ENCODE data around the gene OR10G2.
"Not testable (repeated sequence)": the region's sequence is repeated elsewhere in the genome, so short reads cannot be mapped to it uniquely, and the experiment has no call there.

OR10G2 gene, protein sequence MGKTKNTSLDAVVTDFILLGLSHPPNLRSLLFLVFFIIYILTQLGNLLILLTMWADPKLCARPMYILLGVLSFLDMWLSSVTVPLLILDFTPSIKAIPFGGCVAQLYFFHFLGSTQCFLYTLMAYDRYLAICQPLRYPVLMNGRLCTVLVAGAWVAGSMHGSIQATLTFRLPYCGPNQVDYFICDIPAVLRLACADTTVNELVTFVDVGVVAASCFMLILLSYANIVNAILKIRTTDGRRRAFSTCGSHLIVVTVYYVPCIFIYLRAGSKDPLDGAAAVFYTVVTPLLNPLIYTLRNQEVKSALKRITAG

DNA sequence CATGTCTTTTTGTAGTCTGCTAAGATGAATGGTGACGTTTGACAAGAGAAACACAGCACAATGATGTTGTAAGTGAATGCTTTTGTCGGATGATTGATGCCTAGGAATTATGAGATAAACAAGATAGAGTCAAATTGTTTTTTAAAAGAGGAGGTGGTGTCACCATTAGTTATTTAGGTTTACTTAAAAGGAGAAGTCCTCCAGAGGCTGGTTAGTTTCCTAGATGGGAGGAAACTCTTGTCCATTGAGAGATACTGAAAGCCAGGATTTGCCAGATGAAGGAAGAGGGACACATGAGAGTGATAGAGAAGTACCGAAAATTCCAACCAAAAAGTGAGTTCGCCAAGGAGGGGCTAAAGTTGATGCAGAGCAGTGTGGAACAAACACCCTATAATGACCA is at the start of gene OR10G2:
Gene OR10G2, minus strand, starts transcription at position 101 of the 400 bp plus-strand sequence. Its CDS starts 98 bp downstream, at position 3.
- DNase-seq (ENCODE audit: low read depth) = no peak

DNA sequence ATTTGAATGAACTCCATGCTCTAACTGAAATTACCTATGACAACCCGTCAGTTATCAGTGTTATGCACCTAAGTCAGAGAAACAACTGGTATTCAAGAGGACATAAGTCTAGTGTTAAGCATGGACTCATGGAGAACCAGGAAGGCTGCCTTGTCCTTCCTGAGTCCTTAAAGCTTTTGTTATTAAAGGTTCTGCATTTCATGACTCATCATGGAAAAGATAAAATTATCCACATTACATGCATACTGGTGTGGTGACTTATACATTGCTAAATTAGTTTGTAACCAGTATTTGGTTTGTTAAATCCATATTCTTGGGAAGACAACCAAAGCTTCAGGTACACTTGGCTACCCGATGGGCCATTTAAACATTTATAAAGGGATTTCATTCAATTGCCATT is 45.3 kb upstream of the OR10G2 start:
- DNase-seq (ENCODE audit: low read depth) = no peak

DNA sequence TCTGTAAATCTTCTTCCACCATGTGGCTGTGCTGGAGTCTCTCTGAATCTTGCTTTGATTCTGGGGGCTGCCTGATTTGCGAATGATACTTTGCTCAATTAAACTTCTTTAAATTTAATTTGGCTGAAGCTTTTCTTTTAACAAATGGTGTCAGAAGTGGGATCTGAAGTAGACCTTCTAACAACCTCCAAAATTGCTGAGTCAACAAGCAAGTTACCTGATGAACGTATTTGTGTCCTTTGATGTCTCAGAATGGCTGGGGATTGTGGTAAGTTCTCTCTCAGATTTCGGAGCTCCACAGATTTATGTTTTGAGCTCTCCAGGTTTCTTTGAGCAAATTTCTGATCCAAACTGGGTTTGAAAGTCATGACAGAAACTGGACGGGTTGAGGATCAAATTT is 40.8 kb upstream of the OR10G2 start:
- DNase-seq (ENCODE audit: low read depth) = no peak

DNA sequence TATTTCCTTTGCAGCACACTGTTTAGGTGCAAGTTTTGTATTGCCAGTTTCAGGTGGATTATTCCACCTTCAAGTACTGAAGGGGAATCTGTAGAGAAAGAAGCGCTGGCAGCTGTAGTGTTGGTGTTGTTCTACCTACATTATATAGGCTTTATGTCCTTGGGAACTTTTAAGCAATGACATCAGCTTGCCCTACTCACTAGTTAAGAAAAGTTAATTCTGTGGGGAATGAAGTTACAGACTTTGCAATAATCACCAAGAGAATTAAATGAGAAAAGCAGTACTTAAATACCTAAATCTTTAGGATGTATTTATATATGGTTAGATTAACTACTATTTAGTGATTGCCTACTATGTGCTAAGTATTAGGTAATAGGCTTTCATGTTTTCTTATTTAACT is 39.0 kb upstream of the OR10G2 start, which contains the start of gene OR4E1:
Gene OR4E1, minus strand, starts transcription at position 101 of the 400 bp plus-strand sequence. CDS start 2,883 bp downstream, outside the sequence.
- DNase-seq (ENCODE audit: low read depth) = no peak

DNA sequence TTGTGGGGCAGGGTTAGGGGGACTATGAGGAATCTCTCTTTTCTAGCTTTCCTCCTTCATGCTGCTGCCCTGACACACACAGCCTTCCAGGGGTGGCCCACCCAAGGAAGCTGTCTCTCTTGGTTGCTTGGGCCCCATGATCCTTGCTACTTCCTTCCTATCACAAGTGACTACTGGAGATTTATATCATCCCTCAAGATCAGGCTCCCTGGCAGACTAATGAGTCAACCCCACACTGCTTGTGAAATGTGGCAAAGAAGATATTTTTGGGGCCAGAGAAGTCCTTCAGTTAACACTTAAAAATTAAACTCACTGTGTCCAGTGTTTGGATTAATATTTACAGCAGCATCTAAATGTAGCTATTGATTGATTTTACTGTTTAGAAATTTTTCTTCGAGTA is 37.4 kb upstream of the OR10G2 start:
- DNase-seq (ENCODE audit: low read depth) = no peak

DNA sequence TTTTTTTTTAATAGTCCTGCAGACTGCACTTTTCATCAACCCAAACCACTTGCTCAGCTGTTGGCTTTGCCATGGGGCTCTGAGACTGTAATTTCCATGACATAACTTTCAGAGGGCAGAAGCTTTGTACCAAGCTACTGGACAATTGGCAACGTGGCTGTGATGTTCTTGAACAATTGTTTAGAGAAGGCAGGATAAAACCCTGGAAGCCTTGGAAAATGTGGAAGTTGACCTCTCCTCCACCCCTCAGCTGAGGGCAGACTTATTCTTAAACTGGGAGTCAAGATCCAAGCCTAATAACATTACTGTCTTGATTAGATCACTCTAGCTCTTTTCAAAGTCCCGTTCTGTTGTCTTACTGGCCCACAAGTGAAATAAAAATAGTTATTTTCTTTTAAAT is 36.6 kb upstream of the OR10G2 start:
- DNase-seq (ENCODE audit: low read depth) = no peak

DNA sequence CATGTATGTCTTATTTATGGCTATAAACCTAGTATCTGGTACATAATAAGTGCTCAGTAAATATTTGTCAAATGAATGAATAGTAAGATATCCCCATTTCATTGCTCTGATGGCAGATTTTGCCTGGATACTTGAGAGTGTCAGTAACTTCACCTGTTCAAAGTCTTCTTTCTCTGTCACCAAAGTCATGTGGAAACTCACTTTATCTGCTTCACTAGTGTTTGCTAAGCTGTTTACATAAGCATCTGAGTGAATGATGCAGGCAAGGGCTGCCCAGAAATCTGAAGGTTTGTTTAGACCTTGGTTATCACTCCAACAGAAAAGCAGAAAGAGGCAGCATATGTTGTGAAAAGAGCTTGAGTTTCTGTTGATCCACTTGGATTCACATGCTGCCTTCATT is 34.5 kb upstream of the OR10G2 start:
- DNase-seq (ENCODE audit: low read depth) = no peak

DNA sequence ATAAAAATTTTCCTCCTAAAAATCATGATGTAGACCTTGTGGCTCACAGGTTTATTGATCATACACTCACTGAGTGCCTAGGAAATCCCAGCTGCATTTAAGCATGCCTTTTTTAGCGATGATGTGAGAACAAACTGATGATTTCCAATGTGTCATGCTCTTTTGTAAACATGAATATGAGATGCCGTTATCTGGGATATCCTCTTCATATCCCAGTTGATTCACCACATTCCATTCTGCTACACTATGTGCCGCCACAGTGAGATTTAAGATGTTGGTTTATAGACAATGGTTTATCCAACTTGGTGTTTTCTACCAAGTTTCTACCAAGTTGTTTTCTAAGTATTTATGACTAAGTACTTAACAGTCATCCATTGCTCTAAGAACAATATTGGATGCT is 33.6 kb upstream of the OR10G2 start:
- no peak for DNase-seq (ENCODE audit: low read depth)

DNA sequence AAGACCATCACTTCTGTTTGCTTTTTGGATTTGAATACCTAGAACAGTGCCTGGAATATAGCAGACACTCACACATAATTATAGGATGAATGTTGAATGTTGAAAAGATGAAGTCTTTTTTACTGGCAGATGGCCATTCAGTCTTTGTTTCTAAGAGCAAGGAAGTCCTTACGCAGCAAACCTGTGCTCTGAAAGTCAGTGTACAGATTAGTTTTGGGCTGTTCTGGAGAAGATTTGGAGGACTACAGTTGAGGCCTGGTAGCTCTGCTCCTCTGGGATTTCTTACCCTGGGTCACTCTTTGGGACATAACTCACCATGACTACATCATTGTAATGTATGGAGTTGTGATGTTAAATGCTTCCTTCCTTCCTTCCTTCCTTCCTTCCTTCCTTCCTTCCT is 22.2 kb upstream of the OR10G2 start:
- DNase-seq (ENCODE audit: low read depth) = no peak

DNA sequence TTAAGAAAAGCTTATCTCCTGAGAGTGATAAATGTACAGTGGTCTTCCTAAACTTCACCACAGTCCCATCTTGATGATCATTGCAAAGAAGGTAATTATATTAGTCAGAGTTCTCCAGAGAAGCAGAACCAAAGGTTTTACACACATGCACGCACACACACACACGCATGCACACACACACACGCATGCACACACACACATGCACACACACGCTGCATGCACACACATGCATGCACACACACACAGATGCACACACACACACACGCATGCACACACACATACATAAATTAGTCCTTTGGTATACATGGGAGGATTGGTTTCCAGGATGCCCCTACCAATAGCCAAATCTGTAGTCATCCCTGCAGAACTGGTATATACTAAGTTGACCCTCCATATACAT is 19.5 kb upstream of the OR10G2 start:
- no peak for DNase-seq (ENCODE audit: low read depth)

DNA sequence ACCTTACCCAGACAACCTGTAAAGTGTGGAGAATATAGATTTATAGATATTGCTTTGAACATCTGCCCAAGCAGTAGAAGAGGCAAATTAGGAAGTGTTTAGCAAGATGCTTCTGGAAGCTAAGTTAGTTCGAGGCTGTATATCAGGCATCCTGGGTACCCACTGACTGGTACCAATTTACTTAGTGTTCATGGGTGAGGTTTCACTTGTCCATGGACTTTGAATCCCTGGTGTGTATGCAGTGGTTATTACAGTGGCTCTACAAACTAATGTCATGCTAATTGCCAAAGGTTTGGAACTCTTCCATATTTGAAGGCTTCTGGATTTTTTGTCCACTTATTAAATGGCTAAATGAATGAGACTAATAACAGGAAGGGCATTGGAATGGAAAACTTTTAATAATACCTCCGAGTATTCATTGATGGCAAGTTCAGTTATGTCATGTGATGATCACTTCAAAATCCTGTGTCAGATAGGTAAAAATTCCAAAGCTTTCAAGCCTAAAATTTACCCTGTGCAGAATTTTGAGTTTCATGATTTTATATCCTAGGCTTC is 18.7 kb upstream of the OR10G2 start, which contains the start of gene OR4E2:
Gene OR4E2, plus strand, starts transcription at position 505 of the 555 bp plus-strand sequence. CDS start 11,248 bp downstream, outside the sequence.
- no peak for DNase-seq (ENCODE audit: low read depth)

DNA sequence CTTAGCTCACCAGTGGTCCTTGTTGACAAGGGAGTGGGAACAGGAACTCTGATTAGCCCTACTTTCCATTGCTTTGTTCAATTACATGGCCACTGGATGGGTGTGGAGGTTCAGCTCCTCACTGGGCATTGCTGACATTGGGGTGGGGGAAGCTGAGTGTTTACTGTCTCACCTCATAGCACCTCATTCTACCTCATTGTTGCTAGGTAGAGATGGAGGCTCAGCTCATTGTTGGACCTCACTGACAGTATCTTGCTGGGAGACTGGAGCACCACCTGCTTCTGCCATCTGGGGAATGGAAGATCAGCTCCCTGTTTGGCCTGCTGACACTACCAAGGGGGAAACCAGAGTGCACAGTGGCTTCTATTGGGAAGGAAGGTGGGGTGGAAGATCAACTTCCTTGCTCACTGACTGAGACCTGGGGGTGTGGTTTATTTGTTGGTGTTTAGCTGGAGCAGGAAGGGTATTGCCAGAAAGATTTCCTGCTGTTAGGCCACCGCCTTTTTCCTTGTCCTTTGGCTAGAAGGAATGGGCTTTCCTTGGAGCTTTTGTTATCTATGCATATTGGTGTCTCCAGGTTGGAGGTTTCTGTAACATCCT is 17.6 kb upstream of the OR10G2 start:
- DNase-seq (ENCODE audit: low read depth) = no peak

DNA sequence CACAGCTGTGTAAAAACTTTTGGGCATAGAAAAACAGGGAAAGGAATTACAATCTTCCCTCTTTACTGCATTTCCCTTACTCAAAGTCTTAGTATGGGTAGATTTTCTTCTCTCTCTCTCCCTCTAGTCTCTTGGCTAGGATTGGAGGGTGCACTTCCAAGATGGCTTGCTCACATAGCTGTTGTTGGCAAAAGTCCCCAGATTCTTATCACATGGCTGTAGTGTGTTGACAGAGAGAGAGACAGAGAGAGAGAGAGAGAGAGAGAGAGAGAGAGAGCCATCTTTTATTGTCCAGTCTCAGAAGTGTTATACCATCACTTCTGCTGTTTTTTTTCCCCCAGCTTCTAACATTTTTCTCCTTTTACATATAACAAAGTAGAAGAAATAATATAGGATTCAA is 12.6 kb upstream of the OR10G2 start:
- DNase-seq (ENCODE audit: low read depth) = no peak

DNA sequence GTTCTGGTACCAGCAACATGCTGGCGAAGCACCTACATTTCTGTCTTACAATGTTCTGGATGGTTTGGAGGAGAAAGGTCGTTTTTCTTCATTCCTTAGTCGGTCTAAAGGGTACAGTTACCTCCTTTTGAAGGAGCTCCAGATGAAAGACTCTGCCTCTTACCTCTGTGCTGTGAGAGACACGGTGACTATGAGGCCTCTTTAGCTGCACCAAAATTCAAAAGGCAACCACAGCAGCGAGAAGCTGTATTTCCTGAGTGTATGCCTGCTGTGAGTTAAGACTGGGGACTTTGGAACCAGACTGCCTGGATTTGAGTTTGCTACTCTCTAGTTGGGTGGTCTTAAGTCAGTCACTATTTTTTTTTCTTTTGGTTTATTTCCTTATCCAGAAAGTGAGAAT is 8.7 kb upstream of the OR10G2 start:
- DNase-seq (ENCODE audit: low read depth) = no peak

DNA sequence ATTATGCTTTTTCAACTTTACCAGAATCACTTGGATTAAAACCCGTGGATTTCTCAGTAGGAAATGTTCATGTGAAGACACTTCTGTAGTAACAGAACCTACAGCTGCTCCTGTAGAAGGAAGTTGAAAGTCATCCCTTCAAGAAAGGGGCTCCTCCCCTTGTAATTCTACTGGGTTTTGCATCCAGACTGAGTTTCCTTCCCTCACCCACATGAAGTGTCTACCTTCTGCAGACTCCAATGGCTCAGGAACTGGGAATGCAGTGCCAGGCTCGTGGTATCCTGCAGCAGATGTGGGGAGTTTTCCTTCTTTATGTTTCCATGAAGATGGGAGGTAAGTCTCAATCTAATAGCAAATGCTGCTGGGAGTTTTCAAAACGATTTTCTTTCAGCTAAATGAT is 7.9 kb upstream of the OR10G2 start:
- DNase-seq (ENCODE audit: low read depth) = no peak

DNA sequence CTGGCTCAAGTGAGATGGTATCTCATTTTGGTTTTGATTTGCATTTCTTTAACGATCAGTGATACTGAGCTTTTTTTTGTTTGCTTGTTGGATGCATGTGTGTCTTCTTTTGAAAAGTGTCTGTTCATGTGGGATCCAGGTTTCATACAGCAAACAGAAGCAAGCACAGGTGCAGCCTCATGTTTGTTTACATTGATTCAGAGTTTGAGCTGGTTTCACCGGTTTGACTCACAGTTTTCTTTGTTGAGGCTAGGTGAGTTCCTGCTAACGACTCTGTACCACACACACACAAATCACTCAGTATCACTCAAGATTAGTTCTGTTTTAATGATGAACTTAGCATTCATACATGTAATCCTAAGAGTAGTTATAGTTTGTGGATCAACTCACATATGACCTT is 3.7 kb downstream of the OR10G2 start:
- DNase-seq (ENCODE audit: low read depth) = no peak

DNA sequence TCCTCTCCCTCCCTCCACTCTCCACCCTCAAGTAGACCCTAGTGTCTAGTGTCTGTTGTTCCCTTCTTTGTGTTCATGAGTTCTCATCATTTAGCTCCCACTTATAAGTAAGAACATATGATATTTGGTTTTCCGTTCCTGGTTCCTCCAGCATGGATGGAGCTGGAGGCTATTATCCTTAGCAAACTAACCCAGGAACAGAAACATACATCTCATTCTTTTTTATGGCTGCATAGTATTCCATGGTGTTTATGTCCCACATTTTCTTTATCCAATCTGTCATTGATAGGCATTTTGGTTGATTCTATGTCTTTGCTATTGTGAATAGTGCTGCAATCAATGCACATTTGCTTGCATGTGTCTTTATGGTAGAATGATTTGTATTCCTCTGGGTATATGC is 4.2 kb downstream of the OR10G2 start:
- not testable (repeated sequence) for DNase-seq (ENCODE audit: low read depth)

DNA sequence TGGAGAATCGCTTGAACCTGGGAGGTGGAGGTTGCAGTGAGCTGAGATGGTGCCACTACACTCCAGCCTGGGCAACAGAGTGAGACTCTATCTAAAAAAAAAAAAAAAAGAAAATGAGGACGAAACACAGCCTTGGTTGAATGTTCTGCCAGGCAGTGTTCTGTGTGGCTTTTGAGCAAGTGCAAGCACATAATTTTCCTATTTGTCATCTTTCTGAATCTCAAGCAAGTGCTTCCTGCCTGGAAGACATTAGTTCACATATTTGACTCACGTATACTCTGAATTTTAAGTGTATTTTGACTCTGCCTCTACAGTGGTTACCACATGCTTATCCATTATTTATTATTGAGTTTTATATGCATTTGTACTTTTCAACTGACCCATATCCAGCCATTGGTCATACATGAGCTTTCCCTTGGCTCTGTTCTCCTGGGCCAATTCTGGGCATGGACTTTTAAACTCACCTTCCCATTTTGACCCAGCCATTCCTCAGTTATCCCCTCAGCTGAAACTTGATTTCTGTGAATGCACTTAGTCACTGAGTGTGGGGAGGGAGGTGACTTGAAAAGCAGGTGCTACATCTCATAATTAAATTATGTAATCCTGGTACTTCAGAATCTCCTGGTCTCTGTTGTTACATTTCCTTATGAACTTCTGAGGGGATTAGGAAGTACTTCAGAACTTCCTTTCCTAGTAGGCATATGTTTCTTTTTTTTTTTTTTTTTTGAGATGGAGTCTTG is 8.1 kb downstream of the OR10G2 start:
- DNase-seq (ENCODE audit: low read depth) = no peak

DNA sequence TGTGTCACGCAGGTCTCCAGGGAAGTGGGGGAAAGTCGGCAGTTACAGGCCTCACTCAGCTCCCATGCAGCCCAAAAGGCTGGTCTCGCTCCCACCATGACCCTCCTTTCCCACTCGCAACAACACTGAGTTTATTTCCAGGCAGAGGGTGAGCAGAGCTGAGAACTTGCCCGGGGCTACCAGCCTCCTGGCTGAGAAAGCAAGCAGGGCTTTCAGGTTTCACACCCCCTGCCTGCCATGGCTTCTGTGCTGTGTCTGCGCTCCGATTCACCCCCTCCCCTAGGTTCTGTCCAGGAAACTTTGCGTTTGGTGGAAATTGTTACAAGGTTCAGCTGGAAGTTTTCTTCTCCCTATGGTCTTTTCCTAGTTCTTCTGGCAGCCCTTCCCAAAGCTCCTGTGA is 17.1 kb downstream of the OR10G2 start:
- DNase-seq (ENCODE audit: low read depth) = no peak

DNA sequence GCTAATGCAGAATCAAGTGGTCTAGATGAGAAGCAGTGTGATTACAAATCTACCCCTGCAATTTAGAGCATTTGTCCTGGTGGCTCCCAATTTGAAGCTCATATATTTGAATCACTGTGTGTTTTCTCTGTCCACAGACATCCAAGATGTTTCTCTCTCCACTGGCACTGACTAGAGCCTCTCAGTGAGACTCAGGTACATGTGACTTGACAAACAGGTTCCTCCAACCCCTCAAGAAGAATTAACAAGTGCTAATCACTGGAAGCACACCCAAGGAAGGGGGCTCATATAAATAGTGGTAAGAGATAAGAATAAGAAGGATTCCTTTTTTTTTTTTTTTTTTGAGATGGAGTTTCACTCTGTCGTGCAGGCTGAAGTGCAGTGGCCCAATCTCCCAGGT is 20.5 kb downstream of the OR10G2 start:
- DNase-seq (ENCODE audit: low read depth) = no peak

DNA sequence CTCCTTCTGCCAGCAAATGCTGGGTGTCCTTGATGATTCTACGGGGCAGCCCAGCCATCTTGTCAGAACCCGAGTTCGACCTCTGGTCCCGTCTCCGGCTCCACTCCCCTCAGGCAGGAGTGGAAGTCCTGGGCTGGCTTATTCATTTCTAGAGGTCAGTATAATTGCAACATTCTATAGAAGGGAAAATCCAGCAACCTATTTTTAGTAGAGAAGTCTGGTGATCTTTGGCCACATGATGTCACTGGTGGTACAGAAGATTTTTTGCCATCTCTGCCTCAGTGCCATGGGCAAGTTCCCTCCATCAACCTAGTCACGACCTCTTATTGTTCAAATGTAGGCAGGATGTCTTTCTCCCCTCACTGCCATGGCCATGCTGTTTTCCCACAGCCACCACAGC is 22.4 kb downstream of the OR10G2 start:
- DNase-seq (ENCODE audit: low read depth) = no peak

DNA sequence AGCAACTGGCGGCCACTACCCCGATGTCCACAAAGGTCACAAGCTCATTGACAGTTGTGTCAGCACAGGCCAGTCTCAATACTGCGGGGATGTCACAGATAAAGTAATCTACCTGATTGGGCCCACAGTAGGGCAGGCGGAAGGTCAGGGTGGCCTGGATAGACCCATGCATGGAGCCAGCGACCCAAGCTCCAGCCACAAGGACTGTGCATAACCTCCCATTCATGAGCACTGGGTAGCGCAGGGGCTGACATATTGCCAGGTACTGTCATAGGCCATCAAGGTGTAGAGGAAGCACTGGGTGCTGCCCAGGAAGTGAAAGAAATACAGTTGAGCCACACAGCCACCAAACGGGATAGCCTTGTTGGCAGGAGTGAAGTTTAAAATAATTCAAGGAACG is 32.6 kb downstream of the OR10G2 start:
- not testable (repeated sequence) for DNase-seq (ENCODE audit: low read depth)

DNA sequence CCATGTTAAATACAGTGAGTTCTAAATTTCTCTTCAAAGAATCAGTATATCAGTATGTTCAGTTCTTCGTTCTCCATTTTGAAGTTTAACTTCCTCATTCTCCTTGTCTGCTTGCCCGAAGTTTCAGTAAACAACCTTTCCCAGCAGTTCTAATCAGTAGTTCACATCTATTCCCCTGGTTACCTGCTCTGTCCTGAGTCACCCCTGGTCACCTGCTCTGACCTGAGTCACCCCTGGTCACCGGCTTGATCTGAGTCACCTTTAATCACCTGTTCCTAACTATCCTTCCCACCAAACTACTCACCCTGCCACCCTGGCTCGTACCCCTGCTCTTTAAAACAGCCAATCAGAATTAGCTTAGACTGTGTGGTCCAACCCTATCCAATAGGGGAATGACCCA is 45.4 kb downstream of the OR10G2 start:
- no peak for DNase-seq (ENCODE audit: low read depth)
